GM12878 (cell line): ENCODE data around the gene SRGAP1. TPM values are rescaled to one million over a fixed set of nuclear protein-coding genes. Genes with fewer than 3 reads are reported as not detected.

ENCODE experiments used
- ATAC-seq: fragments of 200-7000 bp; cut with Tn5 transposase; 3 replicates; pipeline ENCODE4 v1.9.1; 2020; ENCODE audit warnings: mild to moderate bottlenecking, moderate library complexity
- BruUV-seq: library from RNA; stranded (reverse); fragments of 400-500 nt; replicated peaks from 2 replicates; lab custom pipeline; 2021; lab: Mats Ljungman, UMichigan
- CTCF ChIA-PET: fragments of 300-600 bp; sonication (Branson Sonifier 250); formaldehyde crosslinking; extraction: SDS; loops from one replicate; lab custom pipeline; 2021; ENCODE audit warnings: inconsistent platforms; lab: Yijun Ruan, JAX
- POLR2A ChIA-PET: fragments of 350-600 bp; formaldehyde crosslinking; extraction: SDS; loops from one replicate; lab custom pipeline; 2021; ENCODE audit warnings: inconsistent platforms; lab: Charles Lee
- RAD21 ChIA-PET: fragments of 300-600 bp; sonication (Branson Sonifier 250); formaldehyde crosslinking; loops from one replicate; lab custom pipeline; 2023; ENCODE audit warnings: antibody characterized with exemption; ENCODE audit not compliant: unreplicated experiment; lab: Charles Lee
- SMC1A ChIA-PET: fragments of 300-600 bp; sonication (Branson Sonifier 250); formaldehyde crosslinking; loops from one replicate; lab custom pipeline; 2023; ENCODE audit not compliant: unreplicated experiment, uncharacterized antibody; lab: Charles Lee
- DNase-seq: peaks from one replicate; pipeline ENCODE4 v3.0.0-alpha.2; 2011; ENCODE audit warnings: low read depth, low spot score
- FAIRE-seq: peaks from 3 replicates; lab custom pipeline; 2011; peaks lifted over from hg19 to GRCh38; lab: Jason Lieb, UNC
- H2AFZ ChIP-seq: 2 replicates; pipeline ENCODE4 v1.6.0; 2011; ENCODE audit warnings: low read depth, low read length, control low read depth; ENCODE audit not compliant: control insufficient read depth
- H3K27ac ChIP-seq: 2 replicates; pipeline ENCODE4 v1.5.1; 2011; ENCODE audit warnings: control low read depth; ENCODE audit not compliant: control insufficient read depth, insufficient read depth
- H3K27me3 ChIP-seq, 2 experiments: replicated peaks in 1 of 2; 2 replicates each; pipeline versions ENCODE4 v1.6.0 to v1.6.1; 2011; ENCODE audit warnings: low read length in 1 of 2; ENCODE audit not compliant: control insufficient read depth in 2 of 2, insufficient read depth in 2 of 2
- H3K36me3 ChIP-seq, 2 experiments: 2 replicates each; pipeline ENCODE4 v1.5.1; 2011; ENCODE audit warnings: low read length in 1 of 2; ENCODE audit not compliant: control insufficient read depth in 2 of 2, insufficient read depth in 2 of 2
- H3K4me1 ChIP-seq: 2 replicates; pipeline ENCODE4 v1.6.1; 2011; ENCODE audit warnings: mild to moderate bottlenecking, low read length, moderate library complexity, mixed read lengths; ENCODE audit not compliant: control insufficient read depth, insufficient read depth
- H3K4me2 ChIP-seq: 2 replicates; pipeline ENCODE4 v1.6.0; 2011; ENCODE audit warnings: control low read depth; ENCODE audit not compliant: control insufficient read depth, insufficient read depth
- H3K4me3 ChIP-seq: fragments of 200-600 bp; sonication (generic); 2 replicates; pipeline ENCODE4 v1.5.1; 2016
- H3K79me2 ChIP-seq: 2 replicates; pipeline ENCODE4 v1.6.0; 2011; ENCODE audit warnings: low read length; ENCODE audit not compliant: control insufficient read depth, insufficient read depth
- H3K9ac ChIP-seq: 2 replicates; pipeline ENCODE4 v1.8.0; 2011; ENCODE audit warnings: low read length, control low read depth, mixed read lengths; ENCODE audit not compliant: control insufficient read depth, insufficient read depth
- H3K9me3 ChIP-seq: replicated peaks from 3 replicates; pipeline ENCODE4 v1.5.1; 2011; ENCODE audit warnings: mild to moderate bottlenecking, low read length; ENCODE audit not compliant: control insufficient read depth, insufficient read depth
- H4K20me1 ChIP-seq: 2 replicates; pipeline ENCODE4 v1.6.0; 2011; ENCODE audit not compliant: control insufficient read depth, insufficient read depth
- BACH1 ChIP-seq: fragments of 450-650 bp; IDR thresholded peaks from 2 replicates; pipeline ENCODE4 v1.6.1; 2017; ENCODE audit warnings: mild to moderate bottlenecking, borderline replicate concordance
- CBX3 ChIP-seq: fragments of 200-600 bp; sonication (generic); IDR thresholded peaks from 2 replicates; pipeline ENCODE4 v1.6.1; 2016; ENCODE audit warnings: low read depth, borderline replicate concordance
- FOS ChIP-seq: IDR thresholded peaks from 3 replicates; pipeline ENCODE4 v1.6.1; 2011; ENCODE audit warnings: borderline replicate concordance; ENCODE audit not compliant: insufficient read length; ENCODE audit errors: extremely low read depth
- FOXM1 ChIP-seq: IDR thresholded peaks from 2 replicates; pipeline ENCODE4 v1.6.1; 2012; ENCODE audit warnings: low read depth, mild to moderate bottlenecking, inconsistent platforms, low read length, moderate library complexity
- GATAD2B ChIP-seq: fragments of 450-650 bp; conservative IDR thresholded peaks from 2 replicates; pipeline ENCODE4 v1.6.1; 2017; ENCODE audit warnings: low read depth, mild to moderate bottlenecking, moderate library complexity
- HDAC6 ChIP-seq: fragments of 200-600 bp; sonication (generic); IDR thresholded peaks from one replicate; pipeline ENCODE4 v1.8.0; 2017; ENCODE audit warnings: antibody characterized with exemption; ENCODE audit not compliant: unreplicated experiment
- HDGF ChIP-seq: fragments of 450-650 bp; IDR thresholded peaks from 2 replicates; pipeline ENCODE4 v1.6.1; 2016; ENCODE audit warnings: antibody characterized with exemption
- TBL1XR1 ChIP-seq: IDR thresholded peaks from 2 replicates; pipeline ENCODE4 v1.6.1; 2012; ENCODE audit warnings: low read depth, low read length, improper control_type of control experiment
- ZSCAN29 ChIP-seq: fragments of 450-650 bp; IDR thresholded peaks from 2 replicates; pipeline ENCODE4 v1.6.1; 2017; ENCODE audit warnings: mild to moderate bottlenecking, moderate library complexity
- ZZZ3 ChIP-seq: IDR thresholded peaks from 2 replicates; pipeline ENCODE4 v1.6.1; 2011; ENCODE audit warnings: low read depth; ENCODE audit not compliant: control insufficient read depth, insufficient read length
- WGBS: methylation state at CpG from one replicate; pipeline ENCODE4 v1.1.6; 2016; ENCODE audit warnings: low lambda C conversion rate; ENCODE audit not compliant: insufficient replicate concordance, insufficient coverage; ENCODE audit errors: missing lambda C conversion rate; 5-methylcytosine and 5-hydroxymethylcytosine counted together
- in situ Hi-C: fragments of 300-500 bp; cut with MboI; formaldehyde crosslinking; loops from 9 replicates; pipeline ENCODE4 v1.14.3; 2018; ENCODE audit warnings: mixed read lengths
- intact Hi-C: fragments of 100-400 bp; cut with micrococcal nuclease; formaldehyde crosslinking; loops from one replicate; pipeline ENCODE4 v1.14.2; 2022; ENCODE audit not compliant: unreplicated experiment
- polyA plus RNA-seq, 11 experiments: library from polyadenylated mRNA; depleted of rRNA in 4 of 11; unstranded in 6 of 11; stranded (reverse) in 5 of 11; fragments of >200 nt; fragmentation: Nextera tagmentation in 4 of 11; fragmentation: Illumina TruSeq in 1 of 11; extraction: Ambion mirVana in 4 of 11; extraction: Trizol in 1 of 11; gene quantifications; 1 replicate in 1 of 11; 2 replicates in 10 of 11; pipeline versions ENCODE4 v1.2.1 to v1.2.3, GENCODE V29; 2011 to 2016; ENCODE audit warnings: inconsistent platforms in 2 of 11, missing spikeins in 2 of 11, low read depth in 1 of 11
- total RNA-seq, 4 experiments: library from RNA; depleted of rRNA in 3 of 4; stranded (reverse); fragments of >200 nt in 3 of 4; fragmentation: Illumina TruSeq in 1 of 4; extraction: Trizol in 1 of 4; gene quantifications; 2 replicates each; pipeline versions ENCODE4 v1.2.1 to v1.2.3, GENCODE V29; 2013 to 2021
- TF ChIP-seq, protein P1 (sequence below): IDR thresholded peaks from 2 replicates; pipeline ENCODE4 v1.6.1; 2011; ENCODE audit warnings: low read depth, low read length, improper control_type of control experiment, borderline replicate concordance
- TF ChIP-seq, protein P2 (sequence below): fragments of 450-650 bp; IDR thresholded peaks from 2 replicates; pipeline ENCODE4 v1.6.1; 2017; ENCODE audit warnings: borderline replicate concordance
- TF ChIP-seq, protein P3 (sequence below): fragments of 450-650 bp; IDR thresholded peaks from 2 replicates; pipeline ENCODE4 v1.6.1; 2017; ENCODE audit warnings: low read depth, mild to moderate bottlenecking, moderate library complexity

The SRGAP1 gene
- total and polyA plus RNA-seq, 10 of the 15 experiments (the other 5 are each of a cell fraction or from before 2014, with no cell fraction given), result 0.16 to 0.85 (median 0.46) TPM

GRCh38 chr12:63963868-63964267 lies 119.4 kb downstream of the SRGAP1 start (continued):
- no peak for TF ChIP-seq HDAC6
- TF ChIP-seq CBX3, result no peak
- TF ChIP-seq HDGF, result no peak
- TF ChIP-seq, protein P1, sequence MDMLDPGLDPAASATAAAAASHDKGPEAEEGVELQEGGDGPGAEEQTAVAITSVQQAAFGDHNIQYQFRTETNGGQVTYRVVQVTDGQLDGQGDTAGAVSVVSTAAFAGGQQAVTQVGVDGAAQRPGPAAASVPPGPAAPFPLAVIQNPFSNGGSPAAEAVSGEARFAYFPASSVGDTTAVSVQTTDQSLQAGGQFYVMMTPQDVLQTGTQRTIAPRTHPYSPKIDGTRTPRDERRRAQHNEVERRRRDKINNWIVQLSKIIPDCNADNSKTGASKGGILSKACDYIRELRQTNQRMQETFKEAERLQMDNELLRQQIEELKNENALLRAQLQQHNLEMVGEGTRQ, result no peak
- TF ChIP-seq, protein P2, sequence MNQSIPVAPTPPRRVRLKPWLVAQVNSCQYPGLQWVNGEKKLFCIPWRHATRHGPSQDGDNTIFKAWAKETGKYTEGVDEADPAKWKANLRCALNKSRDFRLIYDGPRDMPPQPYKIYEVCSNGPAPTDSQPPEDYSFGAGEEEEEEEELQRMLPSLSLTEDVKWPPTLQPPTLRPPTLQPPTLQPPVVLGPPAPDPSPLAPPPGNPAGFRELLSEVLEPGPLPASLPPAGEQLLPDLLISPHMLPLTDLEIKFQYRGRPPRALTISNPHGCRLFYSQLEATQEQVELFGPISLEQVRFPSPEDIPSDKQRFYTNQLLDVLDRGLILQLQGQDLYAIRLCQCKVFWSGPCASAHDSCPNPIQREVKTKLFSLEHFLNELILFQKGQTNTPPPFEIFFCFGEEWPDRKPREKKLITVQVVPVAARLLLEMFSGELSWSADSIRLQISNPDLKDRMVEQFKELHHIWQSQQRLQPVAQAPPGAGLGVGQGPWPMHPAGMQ, result no peak
- TF ChIP-seq ZZZ3, result no peak
- no peak for TF ChIP-seq GATAD2B
- TF ChIP-seq FOXM1, result no peak

GRCh38 chr12:63964301-63964700 lies 119.8 kb downstream of the SRGAP1 start:
- ChIA-PET POLR2A (no interaction called here), RAD21 (no interaction called here)

More at GRCh38 chr12:63964301-63964700, 119.8 kb downstream of the SRGAP1 start:
- Histone ChIP-seq H3K4me2 (no peak overlapping the region), H3K9me3 (no peaks in the 10 kb centered on the region)
- FAIRE-seq, result no peak
- TF ChIP-seq BACH1 (no peak), ZSCAN29 (no peak), TBL1XR1 (no peak), FOS (no peak)
- TF ChIP-seq, protein P3, sequence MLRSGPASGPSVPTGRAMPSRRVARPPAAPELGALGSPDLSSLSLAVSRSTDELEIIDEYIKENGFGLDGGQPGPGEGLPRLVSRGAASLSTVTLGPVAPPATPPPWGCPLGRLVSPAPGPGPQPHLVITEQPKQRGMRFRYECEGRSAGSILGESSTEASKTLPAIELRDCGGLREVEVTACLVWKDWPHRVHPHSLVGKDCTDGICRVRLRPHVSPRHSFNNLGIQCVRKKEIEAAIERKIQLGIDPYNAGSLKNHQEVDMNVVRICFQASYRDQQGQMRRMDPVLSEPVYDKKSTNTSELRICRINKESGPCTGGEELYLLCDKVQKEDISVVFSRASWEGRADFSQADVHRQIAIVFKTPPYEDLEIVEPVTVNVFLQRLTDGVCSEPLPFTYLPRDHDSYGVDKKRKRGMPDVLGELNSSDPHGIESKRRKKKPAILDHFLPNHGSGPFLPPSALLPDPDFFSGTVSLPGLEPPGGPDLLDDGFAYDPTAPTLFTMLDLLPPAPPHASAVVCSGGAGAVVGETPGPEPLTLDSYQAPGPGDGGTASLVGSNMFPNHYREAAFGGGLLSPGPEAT, result no peak
- TF ChIP-seq, all 136 proteins: peak for 0
- SMC1A ChIA-PET, result interaction anchor here (0.6 to 1.0 kb wide), 3 partner anchors 47 to 183 kb away, joined by 3 read pairs; no protein-coding TSS in a partner anchor
- intact Hi-C loops (no loop called here), in situ Hi-C loops (no loop called here)
- no TSS peak for BruUV-seq
- WGBS, result 64% methylated on average over 1 of the region's 1 CpG
- DNase-seq, result no peak
- no peak overlapping the region for H3K9ac ChIP-seq
- H3K27ac ChIP-seq, result no peak overlapping the region
- H3K36me3 ChIP-seq, result no peaks in the 10 kb centered on the region
- H3K79me2 ChIP-seq, result no peaks in the 10 kb centered on the region
- H3K27me3 ChIP-seq, result no peaks in the 10 kb centered on the region; a peak in 1 of 4 replicates
- CTCF ChIA-PET, result no interaction called here
- H3K4me3 ChIP-seq, result no peak overlapping the region
- no peaks in the 10 kb centered on the region for H3K4me1 ChIP-seq
- no peak overlapping the region for H2AFZ ChIP-seq
- ATAC-seq, result no peak
- no peaks in the 10 kb centered on the region for H4K20me1 ChIP-seq
